H9 (cell line): Measurements from ENCODE around the gene EEF1A2. TPM values are rescaled to one million over a fixed set of nuclear protein-coding genes. Genes with fewer than 3 reads are reported as not detected.

Experiments used
- DNase-seq: peaks from one replicate; pipeline ENCODE4 v3.0.0-alpha.2; 2017
- H2AFZ ChIP-seq: one replicate; pipeline ENCODE4 v1.6.1; 2013; ENCODE audit warnings: mild to moderate bottlenecking, low read length, control low read depth, moderate library complexity
- H2AK5ac ChIP-seq: 2 replicates; pipeline ENCODE4 v1.6.1; 2013; ENCODE audit warnings: low read length, control low read depth, mixed read lengths; ENCODE audit not compliant: insufficient read length
- H2BK120ac ChIP-seq: one replicate; pipeline ENCODE4 v1.6.1; 2013; ENCODE audit warnings: low read depth, mild to moderate bottlenecking, low read length, control low read depth, inconsistent platforms; ENCODE audit not compliant: poor library complexity, severe bottlenecking
- H2BK12ac ChIP-seq: 2 replicates; pipeline ENCODE4 v1.6.1; 2013; ENCODE audit warnings: low read length, control low read depth, mixed read lengths, low read depth; ENCODE audit not compliant: insufficient read length
- H2BK15ac ChIP-seq: 2 replicates; pipeline ENCODE4 v1.6.1; 2013; ENCODE audit warnings: low read depth, low read length, control low read depth
- H2BK20ac ChIP-seq: one replicate; pipeline ENCODE4 v1.6.1; 2013; ENCODE audit warnings: low read depth, mild to moderate bottlenecking, low read length, control low read depth, inconsistent platforms; ENCODE audit not compliant: poor library complexity, severe bottlenecking
- H2BK5ac ChIP-seq: 2 replicates; pipeline ENCODE4 v1.6.1; 2013; ENCODE audit warnings: low read length, control low read depth, mixed read lengths; ENCODE audit not compliant: insufficient read length
- H3K14ac ChIP-seq: 2 replicates; pipeline ENCODE4 v1.6.1; 2013; ENCODE audit warnings: low read length, control low read depth; ENCODE audit not compliant: insufficient read depth
- H3K18ac ChIP-seq: 2 replicates; pipeline ENCODE4 v1.6.1; 2013; ENCODE audit warnings: low read depth, mild to moderate bottlenecking, mixed read lengths, low read length, control low read depth; ENCODE audit not compliant: insufficient read length
- H3K23ac ChIP-seq: 2 replicates; pipeline ENCODE4 v1.6.1; 2013; ENCODE audit warnings: low read length, control low read depth, mixed read lengths, low read depth; ENCODE audit not compliant: insufficient read length
- H3K23me2 ChIP-seq: 2 replicates; pipeline ENCODE4 v1.6.1; 2013; ENCODE audit warnings: low read depth, mild to moderate bottlenecking, mixed read lengths, low read length, control low read depth; ENCODE audit not compliant: insufficient read length, poor library complexity, severe bottlenecking
- H3K27ac ChIP-seq: 2 replicates; pipeline ENCODE4 v1.5.1; 2013; ENCODE audit warnings: low read length, control low read depth, mixed read lengths, low read depth; ENCODE audit not compliant: insufficient read length
- H3K27me3 ChIP-seq: 2 replicates; pipeline ENCODE4 v1.6.1; 2013; ENCODE audit warnings: low read length, control low read depth, inconsistent platforms; ENCODE audit not compliant: insufficient read depth
- H3K4ac ChIP-seq: 2 replicates; pipeline ENCODE4 v1.6.1; 2013; ENCODE audit warnings: low read depth, mild to moderate bottlenecking, control low read depth, inconsistent platforms, low read length, moderate library complexity
- H3K4me1 ChIP-seq: 2 replicates; pipeline ENCODE4 v1.6.1; 2013; ENCODE audit warnings: low read length, control low read depth, inconsistent platforms; ENCODE audit not compliant: insufficient read depth
- H3K4me2 ChIP-seq: 2 replicates; pipeline ENCODE4 v1.6.1; 2013; ENCODE audit warnings: low read length, control low read depth, mixed read lengths; ENCODE audit not compliant: insufficient read length, insufficient read depth
- H3K56ac ChIP-seq: 2 replicates; pipeline ENCODE4 v1.6.1; 2013; ENCODE audit warnings: low read depth, mild to moderate bottlenecking, mixed read lengths, low read length, control low read depth; ENCODE audit not compliant: insufficient read length
- H3K79me1 ChIP-seq: 2 replicates; pipeline ENCODE4 v1.6.1; 2013; ENCODE audit warnings: low read depth, mild to moderate bottlenecking, moderate library complexity, low read length, control low read depth, inconsistent platforms; ENCODE audit not compliant: insufficient read depth, poor library complexity, severe bottlenecking
- H3K79me2 ChIP-seq: 2 replicates; pipeline ENCODE4 v1.6.1; 2013; ENCODE audit warnings: low read length, control low read depth, inconsistent platforms; ENCODE audit not compliant: insufficient read depth
- H3K9ac ChIP-seq: 2 replicates; pipeline ENCODE4 v1.6.1; 2013; ENCODE audit warnings: low read length, control low read depth, mixed read lengths; ENCODE audit not compliant: insufficient read length; ENCODE audit errors: extremely low read depth
- H3K9me3 ChIP-seq: one replicate; pipeline ENCODE4 v1.6.1; 2013; ENCODE audit warnings: low read depth, low read length, inconsistent platforms; ENCODE audit not compliant: control insufficient read depth
- H3T11ph ChIP-seq: one replicate; pipeline ENCODE4 v1.6.1; 2013; ENCODE audit warnings: mild to moderate bottlenecking, low read length, control low read depth, inconsistent platforms
- H4K20me1 ChIP-seq: one replicate; pipeline ENCODE4 v1.6.1; 2013; ENCODE audit not compliant: control insufficient read depth, insufficient read length, insufficient read depth
- H4K5ac ChIP-seq: 2 replicates; pipeline ENCODE4 v1.6.1; 2013; ENCODE audit warnings: low read depth, mild to moderate bottlenecking, mixed read lengths, low read length, control low read depth; ENCODE audit not compliant: insufficient read length
- H4K8ac ChIP-seq: replicated peaks from 2 replicates; pipeline ENCODE4 v1.6.1; 2013; ENCODE audit warnings: low read length, control low read depth, mixed read lengths, low read depth; ENCODE audit not compliant: insufficient read length
- H4K91ac ChIP-seq: 2 replicates; pipeline ENCODE4 v1.6.1; 2013; ENCODE audit warnings: low read depth, mild to moderate bottlenecking, moderate library complexity, mixed read lengths, low read length, control low read depth; ENCODE audit not compliant: insufficient read length
- H3K27ac Mint-ChIP-seq, 3 experiments: 2 replicates in 2 of 3; 3 replicates in 1 of 3; pipeline ENCODE4 v1.8.0; 2020 to 2021; ENCODE audit warnings: mixed read lengths in 3 of 3, mild to moderate bottlenecking in 1 of 3, moderate library complexity in 1 of 3
- H3K27me3 Mint-ChIP-seq: 2 replicates; pipeline ENCODE4 v1.8.0; 2021; ENCODE audit warnings: low read depth, mild to moderate bottlenecking, moderate library complexity, mixed read lengths
- H3K36me3 Mint-ChIP-seq, 3 experiments: 2 replicates in 2 of 3; 3 replicates in 1 of 3; pipeline ENCODE4 v1.8.0; 2020 to 2021; ENCODE audit warnings: low read depth in 3 of 3, mixed read lengths in 3 of 3; ENCODE audit not compliant: insufficient read depth in 1 of 3
- H3K4me1 Mint-ChIP-seq, 2 experiments: 2 replicates each; pipeline ENCODE4 v1.8.0; 2020; ENCODE audit warnings: mixed read lengths in 2 of 2
- H3K4me3 Mint-ChIP-seq, 2 experiments: 2 replicates in 1 of 2; 3 replicates in 1 of 2; pipeline ENCODE4 v1.8.0; 2020 to 2021; ENCODE audit warnings: mild to moderate bottlenecking in 2 of 2, mixed read lengths in 2 of 2, moderate library complexity in 1 of 2
- H3K9me3 Mint-ChIP-seq, 2 experiments: 2 replicates in 1 of 2; 3 replicates in 1 of 2; pipeline ENCODE4 v1.8.0; 2020; ENCODE audit warnings: mild to moderate bottlenecking in 2 of 2, mixed read lengths in 2 of 2, moderate library complexity in 1 of 2
- CTCF ChIP-seq: fragments of 200-600 bp; sonication (generic); conservative IDR thresholded peaks from 3 replicates; pipeline ENCODE4 v1.8.0; 2021; ENCODE audit warnings: antibody characterized with exemption, mild to moderate bottlenecking
- WGBS: extraction: QIAGEN DNeasy Blood & Tissue Kit; methylation state at CpG from one replicate; pipeline ENCODE4 v1.1.7; 2013; ENCODE audit warnings: missing lambda C conversion rate, low lambda C conversion rate, mixed read lengths; ENCODE audit not compliant: insufficient read length; ENCODE audit errors: extremely low coverage; 5-methylcytosine and 5-hydroxymethylcytosine counted together
- total RNA-seq: library from RNA; stranded (reverse); gene quantifications from 2 replicates; pipeline ENCODE4 v1.2.1, GENCODE V29; 2021

EEF1A2 gene
- total RNA-seq, 1 experiment from 2014 or later: 27.4 TPM

GRCh38 chr20:63527184-63527583, 28.3 kb upstream of the EEF1A2 start:
- Histone ChIP-seq H3K4me1 (no peaks in the 10 kb centered on the region), H2BK5ac (no peak overlapping the region), H3K79me2 (no peaks in the 10 kb centered on the region), H4K91ac (no peak overlapping the region), H2AK5ac (no peak overlapping the region), H2BK20ac (no peak overlapping the region), H3T11ph (no peak overlapping the region), H4K5ac (no peak overlapping the region), H3K4me2 (no peak overlapping the region), H4K8ac (no peak overlapping the region), H3K27me3 (no peaks in the 10 kb centered on the region), H2BK12ac (no peak overlapping the region), H3K14ac (no peak overlapping the region), H3K9me3 (no peaks in the 10 kb centered on the region), H2AFZ (no peak overlapping the region), H3K27ac (no peak overlapping the region), H4K20me1 (peaks cover 5% of the 10 kb centered on the region), H3K23me2 (no peaks in the 10 kb centered on the region), H3K79me1 (peaks cover 3% of the 10 kb centered on the region), H2BK15ac (no peak overlapping the region), H2BK120ac (no peak overlapping the region), H3K9ac (no peak overlapping the region), H3K4ac (no peak overlapping the region), H3K23ac (no peak overlapping the region), H3K18ac (no peak overlapping the region), H3K56ac (no peak overlapping the region)
- WGBS: no CpG with 5 or more reads among the region's 9 CpGs
- DNase-seq: no peak
- no peak for TF ChIP-seq CTCF
- Mint-ChIP-seq H3K9me3 (peaks cover 7 to 13% of the 10 kb centered on the region in 2 experiments; a peak in 4 of 5 replicates), H3K36me3 (peaks cover 18 to 23% (median 20%) of the 10 kb centered on the region in 3 experiments; a peak in 6 of 7 replicates), H3K27ac (no peak overlapping the region; a peak in 1 of 7 replicates), H3K27me3 (peaks cover 3% of the 10 kb centered on the region), H3K4me1 (peaks cover 2 to 4% of the 10 kb centered on the region in 2 experiments; a peak in 3 of 4 replicates), H3K4me3 (no peak overlapping the region)
